Activated T-cell treated with anti-CD3 and anti-CD28 coated beads for 1 hour (primary cell): ENCODE results near the gene USP3.

Experiments used
- DNase-seq: peaks from one replicate; pipeline ENCODE4 v3.0.0-alpha.2; 2020; ENCODE audit warnings: low read depth

USP3 gene

GRCh38 chr15:63593705-63594671, 89.6 kb downstream of the USP3 start:
- DNase-seq: no peak

GRCh38 chr15:63595065-63595464, 90.7 kb downstream of the USP3 start:
- no peak for DNase-seq

- DNase-seq: no peak
Measured at GRCh38 chr15:63595688-63596087, 91.3 kb downstream of the USP3 start.

DNA sequence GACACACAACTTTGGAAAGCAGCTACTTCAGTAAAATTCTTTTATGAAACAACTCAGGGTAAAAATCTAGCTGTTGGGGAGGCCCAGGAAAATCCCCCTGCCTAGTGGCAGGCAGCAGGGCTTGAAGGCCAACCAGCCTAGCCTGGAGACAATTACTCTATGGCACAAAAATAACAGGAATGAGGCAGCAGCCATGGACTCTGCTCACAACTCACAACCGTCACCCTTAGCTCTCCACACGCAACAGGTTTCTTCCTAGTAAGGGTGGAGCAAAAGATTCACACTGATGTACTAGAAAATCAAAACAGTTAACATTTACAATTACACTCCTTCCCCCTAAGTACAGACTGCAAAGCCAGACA, 92.3 kb downstream of the USP3 start:
- DNase-seq: no peak

DNA sequence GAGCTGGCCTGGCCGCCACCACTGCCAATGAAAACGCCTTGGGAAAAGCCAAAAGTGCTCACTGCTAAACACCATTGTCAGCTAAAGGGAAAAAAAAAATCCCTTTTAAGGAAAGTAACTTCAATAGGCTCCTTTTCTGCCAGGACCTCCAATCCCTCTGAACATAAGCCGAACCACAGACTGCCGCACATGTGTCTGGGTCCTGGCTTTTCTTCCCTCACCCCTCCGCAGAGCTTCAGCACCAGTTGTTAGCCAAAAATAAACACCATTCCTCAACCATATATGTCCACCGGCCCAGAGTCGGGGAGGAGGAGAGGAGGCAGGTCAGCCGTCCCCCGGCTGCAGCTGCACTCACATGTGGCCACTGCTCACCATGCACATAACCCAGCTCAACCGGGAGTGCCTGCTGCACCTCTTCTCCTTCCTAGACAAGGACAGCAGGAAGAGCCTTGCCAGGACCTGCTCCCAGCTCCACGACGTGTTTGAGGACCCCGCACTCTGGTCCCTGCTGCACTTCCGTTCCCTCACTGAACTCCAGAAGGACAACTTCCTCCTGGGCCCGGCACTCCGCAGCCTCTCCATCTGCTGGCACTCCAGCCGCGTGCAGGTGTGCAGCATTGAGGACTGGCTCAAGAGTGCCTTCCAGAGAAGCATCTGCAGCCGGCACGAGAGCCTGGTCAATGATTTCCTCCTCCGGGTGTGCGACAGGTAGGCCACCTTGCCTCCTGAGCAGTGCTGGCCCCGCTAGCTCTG, 92.8 kb downstream of the USP3 start, which contains the start of gene FBXL22:
TSS of gene FBXL22 (plus strand) at position 350 of the 753 bp plus-strand sequence. CDS start at position 356, 6 bp downstream.
- no peak for DNase-seq

- no peak for DNase-seq
Measured at GRCh38 chr15:63597821-63598220, 93.4 kb downstream of the USP3 start.

DNA sequence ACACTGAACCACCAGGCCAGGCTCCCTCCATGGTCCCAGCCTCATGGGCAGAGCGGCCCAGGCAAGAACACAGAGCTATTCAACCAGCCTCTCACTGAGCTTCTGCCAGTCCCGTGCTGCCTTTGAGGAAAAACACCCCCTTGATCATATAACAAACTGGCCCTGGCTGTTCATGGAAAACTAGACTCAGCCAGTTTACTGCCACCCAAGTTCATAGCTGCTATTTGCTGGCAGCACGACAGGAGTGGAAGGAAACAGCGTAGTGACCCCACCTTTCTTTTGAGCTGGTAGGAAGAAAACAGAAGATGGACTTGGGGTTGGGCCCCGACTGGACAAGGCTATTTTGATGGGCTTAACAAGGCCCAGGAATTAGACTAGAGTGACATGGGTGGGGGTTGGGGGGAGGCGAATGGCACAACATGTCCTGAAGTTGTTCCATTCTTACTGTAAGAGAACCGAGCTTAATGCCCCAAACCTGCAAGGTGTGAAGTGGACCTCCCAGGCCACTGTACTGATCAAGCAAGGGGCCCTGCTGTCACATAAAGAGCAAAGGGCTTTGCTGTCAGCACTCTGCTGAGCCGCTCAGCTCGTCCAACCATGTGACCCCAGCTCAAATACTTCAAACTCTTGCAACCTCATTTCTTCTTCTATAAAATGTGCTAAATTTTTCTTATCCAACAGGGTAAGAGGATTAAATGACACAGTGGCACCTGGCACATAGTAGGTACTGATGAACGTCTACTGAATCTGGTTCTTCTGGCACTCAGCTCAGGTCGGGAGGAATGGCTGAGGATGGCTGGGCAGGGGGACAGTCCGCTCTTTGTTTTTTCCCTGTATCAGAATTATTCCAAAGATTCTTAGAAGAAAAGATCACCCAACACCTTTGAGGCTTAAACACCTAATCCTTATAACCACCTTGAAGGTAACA, 94.3 kb downstream of the USP3 start:
- no peak for DNase-seq

DNA sequence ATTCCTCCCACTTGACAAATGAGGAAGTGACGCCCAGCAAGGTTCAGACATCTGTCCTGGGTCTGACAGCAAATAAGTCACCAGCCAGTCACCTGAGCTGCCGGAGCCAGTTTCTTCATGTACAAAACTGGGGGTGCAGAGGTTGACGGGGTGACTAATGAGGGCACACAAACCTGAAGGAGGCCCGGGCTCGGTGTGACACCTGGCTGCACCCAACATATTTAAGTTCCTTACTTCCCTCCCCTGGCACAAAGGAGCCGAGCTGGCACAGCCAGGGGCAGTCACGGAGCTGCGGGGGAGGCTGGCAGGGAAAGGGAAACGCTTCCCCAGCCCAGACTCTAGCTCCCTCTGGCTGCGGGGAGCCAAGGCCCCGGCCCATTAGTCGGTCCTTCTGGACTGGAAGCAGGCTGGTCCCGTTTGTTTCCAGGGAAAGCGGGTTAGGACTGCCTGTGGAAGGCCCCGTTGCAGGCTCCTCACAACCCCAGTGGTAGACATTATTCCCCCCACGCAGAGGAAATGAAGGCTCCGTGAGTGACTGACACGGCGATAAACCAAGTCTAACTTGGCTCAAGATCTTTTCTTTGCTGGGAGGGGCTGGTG, 95.1 kb downstream of the USP3 start:
- DNase-seq: no peak

DNA sequence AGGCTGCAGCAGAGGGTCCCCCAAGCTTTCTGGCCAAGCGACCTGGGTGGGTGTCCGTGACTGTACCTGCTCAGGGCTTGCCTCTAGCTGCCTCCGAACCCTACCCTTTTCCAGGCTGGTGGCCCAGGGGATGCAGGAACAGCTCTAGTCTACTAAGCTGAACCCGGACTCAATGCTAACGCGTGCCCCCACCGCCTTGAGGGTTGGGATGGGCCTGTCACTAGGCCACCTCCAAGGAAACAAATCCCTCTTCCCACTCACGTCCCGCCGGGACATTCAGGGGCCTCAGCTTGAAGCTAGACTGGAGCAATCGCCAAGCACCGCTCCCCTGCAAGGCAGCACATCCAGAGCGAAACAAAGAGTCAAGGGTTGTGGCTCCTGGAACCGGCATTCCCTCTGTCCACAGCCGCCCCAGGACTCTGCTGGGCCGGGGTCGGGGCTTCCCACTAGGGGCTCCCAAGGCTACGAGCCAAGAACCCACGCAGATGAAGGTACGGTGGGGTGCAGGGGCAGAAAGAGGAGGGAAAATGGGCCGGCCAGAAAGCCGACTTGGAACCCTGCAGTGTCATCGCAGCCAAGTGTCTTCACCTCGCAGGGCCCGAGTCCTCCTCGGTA, 95.7 kb downstream of the USP3 start:
- DNase-seq: no peak

DNA sequence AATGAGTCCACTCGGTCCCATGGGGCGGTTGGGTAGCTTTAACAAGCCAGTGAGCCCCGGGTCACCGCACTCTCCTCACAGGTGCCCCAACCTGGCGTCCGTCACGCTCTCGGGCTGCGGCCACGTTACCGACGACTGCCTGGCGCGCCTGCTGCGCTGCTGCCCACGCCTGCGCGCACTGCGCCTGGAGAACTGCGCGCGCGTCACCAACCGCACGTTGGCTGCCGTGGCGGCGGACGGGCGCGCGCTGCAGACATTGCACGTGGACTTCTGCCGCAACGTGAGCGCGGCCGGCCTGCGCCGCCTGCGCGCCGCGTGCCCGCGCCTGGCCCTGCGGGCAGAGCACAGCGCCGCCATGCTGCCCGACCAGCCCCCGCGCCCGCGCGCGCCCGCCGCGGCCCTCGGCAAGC, 96.2 kb downstream of the USP3 start:
- peak; percentile 82 for DNase-seq

GRCh38 chr15:63601026-63601703, 96.8 kb downstream of the USP3 start:
- DNase-seq: peak; percentile 30

DNA sequence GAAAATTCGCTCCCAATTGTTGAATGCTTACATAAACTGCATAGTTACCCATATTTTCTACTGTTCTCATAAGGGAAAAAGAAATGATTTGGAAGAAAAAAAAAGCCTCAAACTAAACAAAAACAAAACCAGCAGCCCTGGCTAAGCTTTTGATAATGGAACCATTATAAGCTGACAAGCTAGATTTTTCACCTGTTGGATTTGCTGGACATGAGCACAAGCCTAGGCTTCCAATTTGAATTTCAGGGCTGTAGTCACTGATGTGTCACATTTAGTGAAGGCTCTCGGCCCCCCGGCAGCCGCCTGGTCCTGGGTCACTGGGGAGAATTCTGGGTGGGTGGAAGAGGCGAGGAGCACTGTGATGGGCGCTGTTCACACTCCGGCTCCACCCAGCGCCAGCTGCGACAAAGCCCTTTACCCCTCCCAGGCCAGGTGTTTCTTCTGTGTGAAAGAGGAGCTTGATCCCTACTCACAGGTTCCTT, 97.4 kb downstream of the USP3 start:
- DNase-seq: no peak

- no peak for DNase-seq
Measured at GRCh38 chr15:63602595-63602994, 98.2 kb downstream of the USP3 start.

GRCh38 chr15:63603516-63603915, 99.1 kb downstream of the USP3 start:
- DNase-seq: no peak

DNA sequence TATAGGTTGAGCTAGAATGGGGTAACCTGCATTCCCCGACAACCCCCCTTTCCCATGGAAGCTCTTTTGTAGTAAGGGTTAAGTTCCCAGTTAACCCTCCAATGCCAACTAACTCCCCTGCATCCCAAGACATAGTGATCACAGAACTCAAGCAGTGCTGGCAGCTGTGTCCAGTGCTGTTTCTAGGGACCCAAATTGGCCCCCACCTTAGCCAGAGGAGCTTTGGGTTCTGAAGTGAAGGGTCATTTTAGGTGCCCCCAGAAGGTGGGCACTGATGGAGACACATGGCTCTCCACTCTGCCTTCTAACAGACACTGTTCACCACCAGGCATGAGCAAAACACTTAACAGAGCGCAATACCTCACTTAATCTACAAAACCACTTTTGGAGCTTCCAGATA, 99.9 kb downstream of the USP3 start:
- no peak for DNase-seq

GRCh38 chr15:63605036-63605435, 100.6 kb downstream of the USP3 start:
- no peak for DNase-seq

GRCh38 chr15:63605816-63606215, 101.4 kb downstream of the USP3 start:
- peak; percentile 39 for DNase-seq

GRCh38 chr15:63606308-63606707, 101.9 kb downstream of the USP3 start:
- no peak for DNase-seq

- DNase-seq: no peak
Measured at GRCh38 chr15:63608989-63609388, 104.6 kb downstream of the USP3 start.

GRCh38 chr15:63609448-63609847, 105.1 kb downstream of the USP3 start:
- DNase-seq: no peak
